ENCODE data around the gene C17orf113. TPM values are rescaled to one million over a fixed set of nuclear protein-coding genes. Genes with fewer than 3 reads are reported as not detected.

The C17orf113 gene
- total and polyA plus RNA-seq, 8 donors, result 1.2 to 2.2 (median 1.8) TPM

- DNase-seq (peak in 1 of 6 donors; percentile 14), FAIRE-seq (no peak), ATAC-seq (peak in 2 of 4 donors; percentile 61 to 64)
- no peak for TF ChIP-seq CTCF (IDR thresholded peaks at IDR 0.05)
- intact Hi-C loops (cut with DNase I), result no loop called here
- Histone ChIP-seq H3K4me1 (no peaks in the 10 kb centered on the region), H3K27me3 (no peaks in the 10 kb centered on the region), H3K4me3 (no peak overlapping the region), H3K9me3 (no peaks in the 10 kb centered on the region), H3K36me3 (no peaks in the 10 kb centered on the region), H3K27ac (no peak overlapping the region)
- 37 to 40% methylated on average over 20 of the region's 20 CpGs for WGBS, 2 donors
Measured at GRCh38 chr17:42087736-42088705, 37.6 kb upstream of the C17orf113 start.

- DNase-seq, result no peak
- no peaks in the 10 kb centered on the region for H3K36me3 ChIP-seq
Measured at GRCh38 chr17:42087042-42087701, 36.8 kb upstream of the C17orf113 start.

GRCh38 chr17:42081516-42082129, 31.2 kb upstream of the C17orf113 start:
- ATAC-seq, result no peak
- intact Hi-C loops (cut with DNase I), result no loop called here
- Histone ChIP-seq H3K4me3 (no peak overlapping the region), H3K36me3 (no peaks in the 10 kb centered on the region), H3K9me3 (no peaks in the 10 kb centered on the region), H3K4me1 (no peaks in the 10 kb centered on the region), H3K27ac (no peak overlapping the region), H3K27me3 (no peaks in the 10 kb centered on the region)
- FAIRE-seq, result no peak
- DNase-seq, result no peak
- no peak for TF ChIP-seq CTCF (IDR thresholded peaks at IDR 0.05)
- 80 to 89% methylated on average over 9 of the region's 9 CpGs for WGBS, 2 donors

More at GRCh38 chr17:42087042-42087701, 36.8 kb upstream of the C17orf113 start:
- H3K27me3 ChIP-seq, result no peaks in the 10 kb centered on the region
- WGBS, 2 donors, result 67 to 76% methylated on average over 7 of the region's 7 CpGs
- no peak overlapping the region for H3K27ac ChIP-seq
- no peak for FAIRE-seq
- no peak for ATAC-seq
- no peak overlapping the region for H3K4me3 ChIP-seq
- TF ChIP-seq CTCF (IDR thresholded peaks at IDR 0.05), result no peak
- H3K4me1 ChIP-seq, result no peaks in the 10 kb centered on the region
- no peaks in the 10 kb centered on the region for H3K9me3 ChIP-seq
- intact Hi-C loops (cut with DNase I), result no loop called here

- no peak overlapping the region for H3K4me3 ChIP-seq
- ATAC-seq (no peak), DNase-seq (no peak), FAIRE-seq (no peak)
- no peaks in the 10 kb centered on the region for H3K9me3 ChIP-seq
- intact Hi-C loops (cut with DNase I), result no loop called here
- WGBS, 2 donors, result 68 to 73% methylated on average over 2 of the region's 2 CpGs
- H3K4me1 ChIP-seq, result no peaks in the 10 kb centered on the region
- no peaks in the 10 kb centered on the region for H3K36me3 ChIP-seq
- H3K27me3 ChIP-seq, result no peaks in the 10 kb centered on the region
- TF ChIP-seq CTCF (IDR thresholded peaks at IDR 0.05), result no peak
- H3K27ac ChIP-seq, result no peak overlapping the region
Measured at GRCh38 chr17:42079541-42079940, 29.1 kb upstream of the C17orf113 start.
